ENCODE results near the gene RUSC1.

RUSC1 gene

DNA sequence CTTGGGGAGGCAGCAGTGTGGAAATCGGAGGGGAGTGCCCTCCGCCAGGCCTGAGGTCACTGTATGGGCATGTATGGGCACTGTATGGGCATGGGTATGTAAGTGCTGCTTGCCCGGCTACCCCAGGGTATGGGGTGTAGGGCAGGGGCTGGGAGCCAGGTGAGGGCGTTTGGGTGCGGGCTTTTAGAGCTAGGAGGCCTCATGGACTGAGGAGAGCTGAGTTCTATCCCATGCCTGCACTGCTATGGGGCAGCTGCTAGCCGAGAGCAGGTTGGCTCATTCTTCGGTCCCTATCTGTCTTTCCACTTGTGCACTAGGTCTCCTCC lies 24.8 kb upstream of the RUSC1 start:
- DNase-seq (ENCODE audit: low read depth in 2 of 2) = no peak

DNA sequence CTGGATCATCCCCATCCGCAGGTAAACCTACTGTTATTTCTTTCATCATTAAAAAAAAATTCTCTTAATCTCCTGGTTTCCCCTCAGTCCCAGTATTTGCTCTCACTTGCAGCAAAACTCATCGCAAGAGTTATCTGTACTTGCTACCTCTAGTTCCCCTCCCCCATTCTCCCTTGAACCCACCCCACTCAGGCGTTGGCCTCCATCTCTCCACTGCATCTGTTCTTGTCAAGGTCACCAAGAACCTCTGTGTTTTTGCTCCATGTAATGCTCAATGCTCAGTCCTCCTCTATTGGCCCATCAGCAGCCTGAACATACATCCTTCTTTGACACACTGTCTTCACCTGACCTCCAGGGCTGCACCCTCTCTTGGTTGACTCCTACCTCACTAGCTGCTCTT lies 24.0 kb upstream of the RUSC1 start:
- no peak for DNase-seq (ENCODE audit: low read depth in 2 of 2)

DNA sequence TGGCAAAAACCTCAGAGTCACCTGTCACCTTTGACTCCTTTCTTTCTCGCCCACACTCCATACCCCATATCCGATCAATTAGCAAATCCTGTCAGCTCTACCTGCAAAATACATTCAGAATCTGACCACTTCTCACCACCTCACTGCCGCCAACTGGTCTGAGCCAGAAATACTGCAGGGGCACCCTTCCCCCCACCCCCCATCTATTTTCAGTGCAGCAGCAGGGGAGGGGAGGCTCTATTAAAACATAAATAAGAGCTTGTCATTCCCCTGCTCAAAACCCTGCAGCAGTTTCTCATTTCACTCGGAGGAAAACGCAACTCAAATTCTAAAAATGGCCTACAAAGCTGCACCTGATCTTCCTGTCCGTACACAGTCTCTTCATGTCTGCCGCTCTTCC lies 23.3 kb upstream of the RUSC1 start:
- DNase-seq (ENCODE audit: low read depth in 2 of 2) = no peak

DNA sequence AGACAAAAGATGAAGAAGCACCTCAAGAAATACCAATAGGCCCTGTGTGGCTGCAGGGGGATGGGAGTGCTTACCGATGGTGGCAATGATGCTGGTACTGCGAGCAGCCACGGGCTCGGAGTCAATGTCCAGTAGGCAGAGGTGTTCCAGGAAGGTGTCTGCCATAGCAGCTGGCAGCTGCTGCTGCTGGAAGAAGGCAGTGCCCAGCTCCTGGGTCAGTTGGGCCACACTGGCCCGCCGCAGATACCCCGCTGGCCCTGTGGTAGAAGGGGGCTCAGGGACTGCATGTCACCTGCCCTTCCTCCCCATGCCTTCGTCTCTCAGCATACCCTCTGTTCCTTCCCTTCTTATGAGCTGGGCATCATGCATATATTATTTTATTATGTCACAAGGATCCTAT lies 20.7 kb upstream of the RUSC1 start:
- no peak for DNase-seq (ENCODE audit: low read depth in 2 of 2)

DNA sequence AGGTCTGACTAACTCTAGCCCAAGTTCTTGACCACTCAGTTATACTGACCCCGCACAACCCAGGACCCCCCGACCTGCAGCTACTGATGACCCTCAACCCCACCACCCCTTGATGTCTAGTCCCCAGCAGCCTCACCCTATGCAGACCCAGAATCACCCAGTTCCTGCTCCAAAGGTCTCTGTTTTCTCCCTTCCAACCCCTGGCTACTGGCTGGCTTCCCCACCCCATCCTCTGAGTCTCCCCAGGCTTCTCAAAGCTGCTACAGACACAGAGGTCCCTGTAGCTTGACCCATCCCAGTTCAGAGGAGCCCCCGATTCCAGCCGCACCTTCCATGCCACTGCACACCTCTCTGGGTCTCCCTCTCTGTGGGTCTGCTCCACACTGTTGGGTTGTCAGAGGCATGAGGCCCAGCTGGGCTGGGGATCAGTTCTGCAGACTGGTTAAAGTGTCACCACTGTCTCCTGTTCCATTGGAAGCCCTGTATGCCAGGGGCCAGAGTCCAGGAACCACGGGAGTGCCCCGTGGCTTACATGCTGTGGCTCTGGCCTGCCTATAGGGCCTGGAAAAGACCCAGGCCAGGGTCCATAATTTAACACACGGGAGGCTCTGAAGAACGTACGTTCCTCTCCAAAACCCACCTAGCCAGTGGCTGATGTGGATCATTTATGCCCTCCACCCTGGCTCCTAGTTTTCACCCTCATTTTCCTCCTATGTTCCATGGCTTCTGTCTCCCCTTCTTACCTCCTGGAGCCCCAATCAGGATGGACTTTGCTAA lies 20.0 kb upstream of the RUSC1 start:
- DNase-seq (ENCODE audit: low read depth in 2 of 2) = no peak

DNA sequence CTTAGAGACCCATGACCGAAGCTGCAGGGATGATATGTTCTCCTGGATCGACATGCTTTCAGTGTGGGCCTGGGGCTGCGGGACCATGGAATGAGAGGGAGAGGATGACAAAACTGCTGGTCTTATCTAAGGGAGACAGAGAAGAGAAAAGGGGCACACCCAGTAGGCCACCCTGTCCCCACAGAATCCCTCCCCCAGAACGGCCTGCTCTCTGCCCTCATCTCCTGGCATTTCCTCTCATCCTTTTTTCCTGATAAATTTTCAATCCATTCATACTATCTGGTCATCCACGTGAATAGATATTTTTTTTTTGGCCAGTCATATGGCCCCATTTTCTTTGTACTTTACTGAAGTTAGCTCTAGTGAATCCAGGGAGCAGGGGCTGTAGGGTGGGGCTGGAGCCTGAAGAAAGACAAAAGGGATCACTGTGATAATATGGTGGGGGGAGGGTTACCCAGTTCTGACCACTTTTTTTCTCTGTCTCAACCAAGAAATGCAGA lies 19.3 kb upstream of the RUSC1 start, which contains the start of gene PKLR:
Gene PKLR, minus strand, starts transcription at position 97 of the 500 bp plus-strand sequence. Its CDS starts 43 bp downstream, at position 54.
- no peak for DNase-seq (ENCODE audit: low read depth in 2 of 2)

DNA sequence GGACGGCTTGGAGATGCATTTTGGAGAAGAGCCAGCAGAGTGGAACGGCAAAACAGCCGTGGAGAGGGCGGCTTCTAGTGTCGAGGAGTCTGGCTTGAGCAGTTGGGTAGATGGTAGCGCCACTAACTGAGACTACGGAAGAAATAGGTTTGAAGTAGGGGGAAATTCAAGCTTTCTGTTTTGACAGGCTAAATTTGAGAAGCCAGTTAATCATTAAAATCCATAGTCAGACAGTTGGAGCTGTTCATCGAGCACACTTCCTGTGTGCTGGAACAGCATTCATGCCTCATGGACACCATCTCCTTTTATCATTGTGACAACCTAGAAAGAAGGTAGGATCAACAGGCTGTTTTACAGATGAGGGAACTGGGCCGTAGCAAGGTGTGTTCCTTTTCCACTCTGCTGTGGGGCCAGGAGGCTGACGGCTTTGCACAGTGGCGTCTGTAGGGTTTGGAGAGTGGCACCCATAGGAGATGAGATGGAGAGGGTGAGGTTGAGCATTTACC lies 16.1 kb upstream of the RUSC1 start:
- no peak for DNase-seq (ENCODE audit: low read depth in 2 of 2)

DNA sequence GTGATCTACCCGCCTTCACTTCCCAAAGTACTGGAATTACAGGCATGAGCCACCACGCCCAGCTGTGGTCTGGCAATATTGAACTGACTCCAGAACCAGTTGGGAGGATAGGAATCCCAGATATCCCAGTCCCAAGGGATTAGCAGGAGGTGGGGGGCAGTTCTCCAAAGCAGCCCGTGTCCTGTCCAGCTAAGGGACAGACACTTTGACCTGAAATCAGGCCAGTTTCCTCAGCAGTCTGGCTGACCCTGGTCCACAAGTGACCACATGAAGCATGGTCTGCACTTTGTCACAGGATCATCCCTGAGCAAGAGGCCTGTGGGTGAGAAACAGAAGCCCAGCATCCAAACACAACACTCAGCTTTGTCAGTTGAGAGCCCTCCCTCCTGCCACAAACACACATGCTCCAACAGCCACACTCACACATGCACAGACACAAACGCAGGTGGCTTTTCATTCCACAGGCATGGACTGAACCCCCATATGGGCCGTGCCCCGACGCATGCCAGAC lies 14.8 kb upstream of the RUSC1 start:
- no peak for DNase-seq (ENCODE audit: low read depth in 2 of 2)

DNA sequence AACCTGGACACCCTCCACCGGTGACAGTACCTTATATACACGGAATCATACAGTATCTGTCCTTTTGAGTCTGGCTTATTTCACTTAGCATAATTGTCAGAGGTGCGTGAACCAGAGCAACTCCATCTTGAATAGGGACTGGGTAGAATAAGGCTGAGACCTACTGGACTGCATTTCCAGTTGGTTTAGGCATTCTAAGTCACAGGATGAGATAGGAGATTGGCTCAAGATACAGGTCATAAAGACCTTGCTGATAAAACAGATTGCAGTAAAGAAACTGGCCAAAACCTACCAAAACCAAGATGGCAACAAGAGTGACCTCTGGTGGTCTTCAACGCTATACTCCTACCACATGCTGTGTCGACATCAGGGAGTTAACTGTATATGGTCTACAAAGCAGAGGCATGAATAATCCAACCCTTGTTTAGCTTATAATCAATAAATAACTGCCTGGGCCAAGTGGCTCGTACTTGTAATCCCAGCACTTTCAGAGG lies 13.4 kb upstream of the RUSC1 start:
- no peak for DNase-seq (ENCODE audit: low read depth in 2 of 2)

DNA sequence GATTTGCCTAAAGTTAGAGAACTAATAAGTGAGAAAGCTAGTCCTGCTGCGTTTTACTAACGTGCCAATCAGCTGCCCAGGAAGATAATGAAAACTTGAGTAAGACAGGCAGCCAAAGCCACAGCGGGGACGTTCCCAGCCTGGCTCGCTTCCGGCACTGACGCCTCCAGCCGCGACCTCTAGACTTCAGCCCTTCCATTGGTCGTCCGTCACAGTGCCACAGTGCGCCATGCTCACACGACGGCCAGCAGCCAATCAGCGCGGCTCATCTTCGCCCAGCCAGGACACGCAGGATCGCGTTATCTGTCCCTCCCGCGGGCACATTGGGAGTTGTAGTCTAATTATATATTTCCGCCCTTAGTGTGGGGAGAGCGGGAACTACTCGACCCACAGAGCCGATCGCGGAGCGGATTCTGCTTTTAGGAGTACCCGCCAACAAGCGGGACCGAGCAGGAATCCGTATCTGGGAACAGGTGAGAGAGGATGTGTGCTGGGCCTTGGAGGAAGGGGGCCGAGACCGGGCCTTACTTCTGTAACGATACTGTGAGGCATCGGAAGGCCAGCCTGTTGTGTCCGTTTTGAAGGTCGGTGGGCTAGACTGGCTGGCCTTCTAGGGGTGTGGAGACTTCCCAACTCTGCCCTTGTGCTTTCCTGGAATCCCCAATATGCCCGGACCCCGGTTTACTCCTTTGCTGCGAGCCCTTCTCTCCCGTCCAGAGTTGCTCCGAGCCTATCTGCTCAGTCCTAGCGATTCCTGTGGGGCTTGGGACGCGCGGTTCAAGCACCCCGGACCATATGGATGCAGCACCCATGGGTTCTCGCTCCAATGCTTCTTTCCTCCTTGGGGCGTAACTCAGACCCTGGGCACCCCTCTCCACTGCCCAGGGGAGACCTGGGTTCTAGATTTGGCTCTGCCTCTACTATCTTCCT lies 11.9 kb upstream of the RUSC1 start, which contains the start of gene FDPS:
Gene FDPS, plus strand, starts transcription at position 374 of the 930 bp plus-strand sequence. CDS start 924 bp downstream, outside the sequence.
- DNase-seq (ENCODE audit: low read depth in 2 of 2) = peak; percentile 97 to 99

DNA sequence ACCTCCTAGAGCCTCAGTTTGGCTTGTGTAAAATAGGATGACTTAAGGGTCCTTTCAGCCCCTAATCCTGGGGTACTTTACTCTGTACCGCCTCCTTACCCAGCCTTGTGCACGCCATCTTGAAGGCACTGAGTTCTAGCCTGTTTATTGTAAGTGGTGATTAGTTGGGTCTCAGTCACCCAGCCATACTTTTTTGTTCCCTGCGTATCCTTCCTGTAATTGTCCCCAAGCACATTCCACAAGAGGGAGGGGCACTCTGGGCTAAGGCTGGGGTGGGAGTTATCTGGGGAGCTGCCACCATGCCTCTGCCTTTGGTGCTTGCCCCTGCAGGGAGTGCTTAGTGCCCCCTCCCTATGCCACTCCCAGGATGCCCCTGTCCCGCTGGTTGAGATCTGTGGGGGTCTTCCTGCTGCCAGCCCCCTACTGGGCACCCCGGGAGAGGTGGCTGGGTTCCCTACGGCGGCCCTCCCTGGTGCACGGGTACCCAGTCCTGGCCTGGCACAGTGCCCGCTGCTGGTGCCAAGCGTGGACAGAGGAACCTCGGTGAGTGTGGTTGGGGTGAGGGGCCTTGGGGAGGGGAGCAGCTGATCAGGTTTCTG lies 11.2 kb upstream of the RUSC1 start:
- DNase-seq (ENCODE audit: low read depth in 2 of 2) = no peak

DNA sequence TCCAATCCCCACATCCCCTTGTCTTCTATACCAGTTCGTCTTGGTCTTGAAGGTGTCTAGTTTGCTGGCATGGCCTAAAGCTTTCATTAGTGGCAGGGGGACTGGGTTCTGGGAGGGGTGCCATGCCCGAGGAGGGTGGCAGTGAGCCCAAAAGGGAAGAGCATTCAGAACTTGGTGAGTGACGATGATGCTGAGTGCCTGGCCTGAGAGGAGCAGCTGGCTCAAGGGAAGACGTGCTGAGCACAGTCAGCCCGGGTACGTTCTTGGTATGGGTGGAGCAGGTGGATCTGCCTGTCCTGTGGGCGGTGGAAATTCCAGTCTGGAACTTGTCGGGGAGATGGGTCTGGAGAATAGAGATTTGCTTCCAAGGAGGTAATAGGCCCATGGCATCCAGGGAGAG lies 7.4 kb upstream of the RUSC1 start:
- DNase-seq (ENCODE audit: low read depth in 2 of 2) = no peak

DNA sequence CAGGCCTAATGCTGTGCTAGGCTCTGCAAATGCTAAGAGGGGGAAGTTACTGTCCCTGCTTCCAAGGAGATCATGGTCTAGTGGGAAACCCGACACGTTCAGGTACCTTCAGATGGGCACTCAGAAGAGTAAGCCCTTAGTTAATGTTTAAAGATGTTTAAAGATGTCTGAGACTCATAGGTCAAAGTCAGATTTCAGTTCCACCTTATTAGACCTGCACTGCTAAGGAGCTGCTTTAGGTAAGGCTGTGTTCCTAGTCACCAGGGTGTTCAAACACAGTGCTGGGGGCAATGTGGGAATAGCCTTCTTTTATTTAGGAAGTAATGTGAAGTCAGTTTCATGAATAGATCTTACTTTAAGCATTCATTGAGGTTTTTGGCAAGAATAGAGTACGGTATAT lies 3.8 kb upstream of the RUSC1 start:
- no peak for DNase-seq (ENCODE audit: low read depth in 2 of 2)

DNA sequence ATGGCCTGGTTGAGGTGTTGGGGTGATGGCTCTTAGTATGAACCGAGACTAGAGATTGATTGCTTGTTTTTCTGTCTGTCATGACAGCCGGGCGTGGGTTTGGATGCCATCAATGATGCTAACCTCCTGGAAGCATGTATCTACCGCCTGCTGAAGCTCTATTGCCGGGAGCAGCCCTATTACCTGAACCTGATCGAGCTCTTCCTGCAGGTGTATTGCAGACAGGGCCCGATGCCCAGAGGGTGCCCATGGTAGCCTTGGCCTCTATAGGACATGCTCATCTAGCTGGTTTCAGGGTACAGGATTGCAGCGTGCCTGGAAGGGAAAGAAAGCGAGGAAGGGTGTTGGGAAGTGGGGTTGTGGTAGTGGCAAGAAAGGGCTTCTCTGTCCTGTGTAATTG lies 2.6 kb upstream of the RUSC1 start:
- DNase-seq (ENCODE audit: low read depth in 2 of 2) = no peak

DNA sequence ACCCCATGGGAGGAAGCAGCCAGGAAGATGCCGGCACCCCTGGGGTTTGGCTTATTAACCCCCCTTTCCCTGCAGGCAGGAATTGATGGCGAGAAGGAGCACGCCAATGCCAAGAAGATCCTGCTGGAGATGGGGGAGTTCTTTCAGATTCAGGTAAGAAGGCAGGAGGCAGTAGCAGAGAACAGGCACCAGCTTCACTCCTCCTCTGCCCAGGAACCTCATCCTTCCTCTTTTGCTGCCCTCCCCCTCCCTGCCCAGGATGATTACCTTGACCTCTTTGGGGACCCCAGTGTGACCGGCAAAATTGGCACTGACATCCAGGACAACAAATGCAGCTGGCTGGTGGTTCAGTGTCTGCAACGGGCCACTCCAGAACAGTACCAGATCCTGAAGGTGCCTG lies 1.2 kb upstream of the RUSC1 start:
- DNase-seq (ENCODE audit: low read depth in 2 of 2) = no peak

DNA sequence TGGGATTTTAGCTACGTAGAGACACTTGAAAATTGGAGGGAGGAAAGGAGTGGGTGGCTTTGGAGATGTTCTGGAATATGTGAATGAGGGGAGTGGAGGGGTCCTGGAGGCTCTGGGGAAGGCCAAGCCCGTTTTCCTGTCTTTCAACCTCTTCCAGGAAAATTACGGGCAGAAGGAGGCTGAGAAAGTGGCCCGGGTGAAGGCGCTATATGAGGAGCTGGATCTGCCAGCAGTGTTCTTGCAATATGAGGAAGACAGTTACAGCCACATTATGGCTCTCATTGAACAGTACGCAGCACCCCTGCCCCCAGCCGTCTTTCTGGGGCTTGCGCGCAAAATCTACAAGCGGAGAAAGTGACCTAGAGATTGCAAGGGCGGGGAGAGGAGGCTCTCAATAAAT lies 442 bp upstream of the RUSC1 start:
- no peak for DNase-seq (ENCODE audit: low read depth in 2 of 2)

DNA sequence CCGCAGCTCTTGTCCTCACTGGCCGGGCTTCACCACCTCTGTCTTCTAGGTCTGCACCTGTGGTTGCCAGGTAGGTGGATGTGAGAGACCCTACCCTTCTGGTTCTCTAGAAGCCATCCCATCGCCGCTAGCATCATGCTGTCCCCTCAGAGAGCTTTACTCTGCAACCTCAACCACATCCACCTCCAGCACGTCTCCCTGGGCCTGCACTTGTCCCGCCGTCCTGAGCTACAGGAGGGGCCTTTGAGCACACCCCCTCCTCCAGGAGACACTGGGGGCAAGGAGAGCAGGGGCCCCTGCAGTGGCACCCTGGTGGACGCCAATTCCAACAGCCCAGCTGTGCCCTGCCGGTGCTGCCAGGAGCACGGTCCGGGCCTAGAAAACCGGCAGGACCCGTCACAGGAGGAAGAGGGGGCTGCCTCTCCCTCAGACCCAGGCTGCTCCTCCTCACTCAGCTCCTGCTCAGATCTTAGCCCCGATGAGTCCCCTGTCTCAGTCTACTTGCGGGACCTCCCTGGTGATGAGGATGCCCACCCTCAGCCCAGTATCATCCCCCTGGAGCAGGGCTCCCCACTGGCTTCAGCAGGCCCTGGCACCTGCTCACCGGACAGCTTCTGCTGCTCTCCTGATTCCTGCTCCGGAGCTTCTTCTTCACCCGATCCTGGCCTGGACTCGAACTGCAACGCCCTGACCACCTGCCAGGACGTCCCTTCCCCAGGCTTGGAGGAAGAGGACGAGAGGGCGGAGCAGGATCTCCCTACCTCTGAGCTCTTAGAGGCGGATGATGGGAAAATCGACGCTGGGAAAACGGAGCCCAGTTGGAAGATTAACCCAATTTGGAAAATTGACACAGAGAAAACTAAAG lies 1.2 kb downstream of the RUSC1 start:
- no peak for DNase-seq (ENCODE audit: low read depth in 2 of 2)

DNA sequence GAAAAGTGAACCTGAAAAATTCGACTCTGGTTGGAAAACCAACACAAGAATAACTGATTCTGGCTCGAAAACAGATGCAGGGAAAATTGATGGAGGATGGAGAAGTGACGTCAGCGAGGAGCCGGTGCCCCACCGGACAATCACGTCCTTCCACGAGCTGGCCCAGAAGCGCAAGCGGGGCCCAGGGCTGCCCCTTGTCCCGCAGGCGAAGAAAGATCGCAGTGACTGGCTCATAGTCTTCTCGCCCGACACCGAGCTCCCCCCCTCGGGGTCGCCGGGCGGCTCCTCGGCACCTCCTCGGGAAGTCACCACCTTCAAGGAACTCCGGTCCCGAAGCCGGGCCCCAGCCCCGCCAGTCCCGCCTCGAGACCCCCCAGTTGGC lies 1.9 kb downstream of the RUSC1 start:
- DNase-seq (ENCODE audit: low read depth in 2 of 2) = no peak

DNA sequence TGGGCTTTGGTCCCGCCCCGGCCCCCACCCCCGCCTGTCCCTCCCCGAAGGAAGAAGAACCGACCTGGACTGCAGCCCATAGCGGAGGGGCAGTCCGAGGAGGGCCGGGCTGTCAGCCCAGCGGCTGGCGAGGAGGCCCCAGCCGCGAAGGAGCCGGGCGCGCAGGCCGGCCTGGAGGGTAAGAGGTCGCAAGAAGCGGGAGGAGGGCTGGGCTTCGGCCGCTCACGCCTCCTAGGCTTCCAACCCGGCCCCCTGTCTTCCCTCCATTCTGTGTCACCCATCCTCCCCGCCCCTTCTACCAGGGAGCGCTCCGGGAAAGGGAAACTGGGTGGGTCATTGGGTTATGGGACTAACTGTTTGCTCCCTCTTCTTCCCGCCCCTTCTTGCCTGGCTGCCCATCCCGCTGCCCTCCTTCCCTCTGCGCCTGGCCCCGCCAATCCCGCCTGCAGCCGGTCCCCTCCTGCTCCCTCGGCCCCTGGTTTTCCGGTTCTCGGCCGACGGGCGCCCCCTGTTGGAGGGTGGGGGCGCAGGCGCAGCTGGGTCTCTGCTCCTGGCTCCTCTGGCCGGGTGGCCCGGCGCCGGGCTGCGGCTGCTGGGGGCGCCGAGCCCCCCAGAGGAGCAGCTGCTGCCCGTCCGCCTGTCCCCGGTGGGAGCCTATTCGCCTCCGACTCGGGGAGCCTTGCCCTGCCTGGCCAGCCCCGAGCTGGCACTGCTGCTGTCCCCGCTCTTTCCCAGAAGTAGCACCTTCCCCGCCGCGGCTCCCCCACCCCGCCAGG lies 2.4 kb downstream of the RUSC1 start:
- DNase-seq (ENCODE audit: low read depth in 2 of 2) = peak; percentile 69 to 88

DNA sequence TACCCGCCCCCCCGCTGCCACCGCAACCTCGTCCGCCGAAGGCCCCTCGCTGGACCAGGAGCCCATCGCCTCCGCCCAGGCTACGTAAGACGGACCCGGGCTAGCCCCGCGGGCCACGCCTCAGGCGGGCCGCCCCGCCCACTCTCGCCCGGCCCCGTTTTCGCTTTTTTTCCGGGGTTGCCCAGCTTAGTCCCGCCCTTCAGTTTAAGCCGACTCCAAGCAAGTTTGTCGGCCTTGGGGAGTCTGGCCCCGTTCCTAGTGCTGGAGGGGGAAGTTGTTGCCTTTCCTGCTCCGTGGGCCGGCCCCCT lies 3.0 kb downstream of the RUSC1 start:
- peak; percentile 65 to 77 for DNase-seq (ENCODE audit: low read depth in 2 of 2)

Measured in stimulated activated CD4-positive, alpha-beta T cell treated with anti-CD3 and anti-CD28 coated beads, Interleukin-15, amount 100 ng/mL, for 48 hours (primary cell).